GM19328 (cell line): ENCODE results near the gene CYP2W1.

Experiments
- ATAC-seq: cut with Tn5 transposase; IDR thresholded peaks from one replicate; pipeline ENCODE4 v1.9.1; 2021; ENCODE audit warnings: mild to moderate bottlenecking, moderate library complexity; ENCODE audit not compliant: unreplicated experiment

The CYP2W1 gene

GRCh38 chr7:966291-967069 is 16.5 kb upstream of the CYP2W1 start:
- ATAC-seq: no peak

GRCh38 chr7:967361-968082 is 15.5 kb upstream of the CYP2W1 start:
- no peak for ATAC-seq

GRCh38 chr7:968205-969105 is 14.5 kb upstream of the CYP2W1 start:
- ATAC-seq: no peak

GRCh38 chr7:969403-969802 is 13.6 kb upstream of the CYP2W1 start:
- no peak for ATAC-seq

- ATAC-seq: no peak
Observed at GRCh38 chr7:970744-971143, 12.2 kb upstream of the CYP2W1 start.

- no peak for ATAC-seq
Observed at GRCh38 chr7:972110-972509, 10.9 kb upstream of the CYP2W1 start.

- no peak for ATAC-seq
Observed at GRCh38 chr7:972676-973309, 10.2 kb upstream of the CYP2W1 start.

GRCh38 chr7:973312-973711 is 9.7 kb upstream of the CYP2W1 start:
- no peak for ATAC-seq

- no peak for ATAC-seq
Observed at GRCh38 chr7:974172-974571, 8.8 kb upstream of the CYP2W1 start.

GRCh38 chr7:974820-975681 is 7.9 kb upstream of the CYP2W1 start, which contains the start of gene COX19:
Gene COX19 (minus strand): TSS chr7:975549. CDS start chr7:975509, 40 bp downstream.
- ATAC-seq: peak; percentile 51

GRCh38 chr7:975702-976473 is 7.1 kb upstream of the CYP2W1 start:
- ATAC-seq: no peak

- ATAC-seq: no peak
Observed at GRCh38 chr7:976901-977325, 6.1 kb upstream of the CYP2W1 start.

GRCh38 chr7:977326-978048 is 5.5 kb upstream of the CYP2W1 start:
- no peak for ATAC-seq

GRCh38 chr7:978049-978346 is 5.0 kb upstream of the CYP2W1 start:
- no peak for ATAC-seq

- ATAC-seq: no peak
Observed at GRCh38 chr7:978416-979091, 4.4 kb upstream of the CYP2W1 start.

- no peak for ATAC-seq
Observed at GRCh38 chr7:979151-979550, 3.8 kb upstream of the CYP2W1 start.

- no peak for ATAC-seq
Observed at GRCh38 chr7:979886-980571, 3.0 kb upstream of the CYP2W1 start.
